ENCODE measurements around the gene BACH2. TPM values are rescaled to one million over a fixed set of nuclear protein-coding genes. Genes with fewer than 3 reads are reported as not detected.
A peak's percentile ranks its signal among the peaks of the same experiment; 100 is the strongest.

The BACH2 gene
- total RNA-seq, 1 experiment from 2014 or later = 0.06 TPM

DNA sequence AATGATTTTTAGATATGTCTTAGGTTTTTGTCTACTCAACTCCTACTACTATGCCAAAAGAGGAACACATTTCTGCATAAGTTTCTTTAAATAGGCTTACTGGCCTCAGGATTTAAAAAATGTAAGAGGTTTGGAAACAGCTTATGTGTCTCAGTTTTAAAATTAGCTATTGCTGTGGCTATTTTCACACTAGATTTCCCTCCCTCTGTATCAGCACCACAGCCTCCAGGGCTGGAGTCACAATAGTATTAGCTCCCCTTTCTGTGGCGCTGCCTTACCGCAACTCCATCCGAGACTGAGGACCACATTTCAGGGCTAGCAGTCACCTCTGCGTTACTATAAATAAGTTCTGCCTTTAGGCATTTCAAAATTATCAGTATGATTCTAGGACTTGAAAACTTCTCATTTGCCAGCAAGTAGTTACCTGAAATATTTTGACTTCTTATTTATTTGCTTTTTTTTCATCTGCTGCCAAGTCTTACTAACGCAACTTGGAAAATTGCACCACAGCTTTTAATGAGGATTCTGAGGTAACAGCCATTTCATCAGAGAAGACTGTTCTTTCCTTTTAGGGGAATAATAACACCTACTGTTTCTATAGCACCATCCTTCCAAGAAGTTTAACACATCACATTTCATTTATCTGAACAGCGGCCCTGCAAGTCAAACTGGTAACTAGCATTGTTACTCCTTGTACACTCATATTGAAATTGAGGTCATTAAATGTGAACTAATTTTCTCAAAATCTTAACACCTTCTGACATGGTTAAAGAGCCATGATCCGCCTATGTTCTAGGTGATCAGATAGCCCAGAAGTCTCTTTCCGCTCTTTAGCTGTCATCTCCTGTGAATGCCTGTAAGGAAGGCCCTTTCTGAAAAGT, 296.5 kb downstream of the BACH2 start:
- DNase-seq (ENCODE audit: low read depth) = no peak

DNA sequence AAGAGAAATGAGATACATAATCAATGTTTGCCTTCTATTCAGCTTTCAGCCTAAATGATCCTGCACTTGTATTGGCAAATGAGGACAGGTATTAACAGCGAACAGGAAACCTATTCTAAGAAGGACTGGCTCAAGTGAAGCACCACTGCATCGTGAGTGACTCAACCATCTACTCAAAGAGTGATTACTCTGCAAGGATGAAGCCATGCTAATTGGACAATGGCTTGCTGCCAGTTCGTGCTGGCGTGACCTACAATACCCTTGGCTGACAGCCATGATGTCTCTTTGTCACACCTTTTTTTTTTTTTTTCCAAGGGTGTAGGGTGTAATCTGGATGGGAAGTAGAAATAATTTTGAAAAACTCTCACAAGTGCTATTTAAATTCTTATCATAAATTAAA, 297.5 kb downstream of the BACH2 start:
- DNase-seq (ENCODE audit: low read depth) = peak; percentile 37

DNA sequence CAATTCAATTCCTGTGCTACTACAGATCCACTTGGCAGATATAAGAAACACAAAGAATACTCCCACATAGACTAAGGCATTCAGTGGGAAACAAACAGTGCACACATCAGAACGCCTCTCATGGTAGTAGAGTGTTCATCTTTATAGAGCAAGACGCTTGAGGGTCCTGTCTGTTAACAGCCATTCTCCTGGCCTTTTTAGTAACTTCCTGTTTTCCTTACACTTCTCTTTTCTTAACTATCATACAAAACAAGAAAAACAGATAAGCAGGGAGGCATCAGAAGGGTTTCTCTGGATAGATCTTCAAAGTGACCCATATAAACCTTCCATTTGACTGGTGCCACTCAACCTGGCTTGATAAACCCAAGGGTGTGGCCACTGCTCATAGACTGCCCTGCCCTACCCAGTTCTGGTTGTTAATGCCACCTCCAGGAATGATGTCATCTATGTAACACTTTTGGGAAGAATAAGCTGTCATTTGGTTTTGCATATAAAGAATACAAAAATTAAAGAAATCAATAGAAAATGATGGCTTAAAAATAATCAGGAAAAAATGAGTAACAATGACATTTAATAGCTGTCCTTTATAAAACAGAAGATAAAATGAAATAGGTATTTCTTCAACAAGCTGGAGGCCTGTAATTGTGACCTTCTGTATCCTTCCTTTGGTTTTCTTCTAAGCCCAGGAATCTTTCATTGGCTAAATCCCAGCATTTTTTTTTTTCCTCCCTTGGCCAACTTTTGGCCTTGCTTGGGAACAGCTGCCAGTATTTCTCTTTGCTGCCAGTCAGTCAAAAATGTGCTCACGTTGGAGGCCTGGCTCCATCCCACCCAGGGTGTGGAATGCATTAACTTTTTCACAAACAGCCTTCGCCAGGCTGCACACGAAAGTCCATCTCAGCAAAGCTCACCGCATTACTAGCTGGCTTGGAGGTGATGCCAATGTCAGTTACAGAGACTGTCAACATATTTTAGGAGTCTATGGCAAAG, 298.9 kb downstream of the BACH2 start:
- peak; percentile 91 for DNase-seq (ENCODE audit: low read depth)

DNA sequence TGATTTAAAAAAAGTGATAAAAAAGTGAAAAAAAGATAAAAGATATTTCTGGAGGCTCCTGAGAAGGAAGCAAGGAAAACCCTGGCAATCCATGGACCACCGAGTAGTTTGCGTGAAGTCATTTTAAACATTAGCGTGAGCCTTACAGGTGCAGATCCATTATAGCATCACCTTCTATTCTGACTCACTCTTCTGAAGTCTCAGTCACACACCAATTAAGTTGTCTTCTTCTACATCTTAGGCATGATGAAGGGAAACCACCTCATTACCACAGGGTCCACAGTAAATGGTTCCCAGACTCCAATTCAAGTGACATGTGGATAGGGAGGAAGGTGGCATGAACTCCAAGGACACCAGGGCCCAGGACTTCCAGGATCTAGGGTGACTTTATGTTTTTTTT, 303.2 kb downstream of the BACH2 start:
- DNase-seq (ENCODE audit: low read depth) = no peak

DNA sequence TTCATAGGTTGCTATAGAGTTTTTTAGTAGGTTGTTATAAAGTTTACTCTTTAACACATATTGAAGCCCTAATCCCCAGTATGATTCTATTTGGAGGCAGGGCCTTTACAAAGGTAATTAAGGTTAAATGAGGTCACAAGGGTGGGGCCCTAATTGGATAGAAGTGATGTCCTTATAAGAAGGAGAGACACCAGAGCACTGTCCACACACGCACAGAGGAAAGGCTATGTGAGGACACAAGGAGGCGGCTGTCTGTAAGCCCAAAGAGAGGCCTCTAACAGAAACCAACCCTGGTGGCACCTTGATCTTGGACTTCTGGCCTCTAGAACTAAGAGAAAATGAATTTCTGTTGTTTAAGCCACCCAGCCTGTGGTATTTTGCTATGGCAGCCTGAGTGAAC, 303.8 kb downstream of the BACH2 start:
- DNase-seq (ENCODE audit: low read depth) = no peak

DNA sequence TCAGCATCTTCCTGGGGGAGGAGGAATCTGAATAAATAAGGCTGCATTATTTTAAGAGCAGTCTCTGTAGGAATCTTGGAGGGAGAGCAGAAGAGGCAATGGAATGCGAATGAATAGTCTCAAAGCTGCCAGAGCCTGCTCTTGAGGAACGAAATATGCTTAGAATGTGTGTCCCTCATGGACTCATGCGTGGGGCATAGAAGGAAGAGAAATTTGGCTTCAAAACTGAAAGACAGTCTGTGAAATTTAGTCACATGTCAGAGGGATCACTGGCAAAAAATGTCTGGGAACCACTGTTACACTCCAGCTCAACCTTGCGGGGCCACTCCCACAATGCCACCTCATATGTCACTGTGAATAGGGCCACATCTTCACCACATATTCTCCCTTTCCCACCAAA, 306.9 kb downstream of the BACH2 start:
- DNase-seq (ENCODE audit: low read depth) = peak; percentile 53

DNA sequence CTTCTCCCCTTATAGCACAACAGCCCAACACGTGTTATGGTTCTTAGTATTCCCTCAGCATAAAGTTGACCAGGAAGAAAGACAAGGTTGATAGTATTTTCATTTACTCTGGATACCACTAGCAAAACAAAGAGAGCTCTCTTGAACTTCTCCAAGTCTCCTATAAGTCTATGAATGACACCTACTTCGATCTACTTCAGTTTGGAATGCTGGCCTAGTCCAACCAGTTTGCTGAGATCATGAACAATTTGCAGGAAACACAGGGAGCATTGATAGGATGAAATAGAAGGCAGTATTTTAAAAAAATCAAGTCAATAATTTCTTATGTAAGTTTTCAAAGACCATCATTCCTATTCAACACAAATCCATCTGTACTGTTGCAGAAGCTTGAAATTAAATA, 308.8 kb downstream of the BACH2 start:
- DNase-seq (ENCODE audit: low read depth) = no peak

DNA sequence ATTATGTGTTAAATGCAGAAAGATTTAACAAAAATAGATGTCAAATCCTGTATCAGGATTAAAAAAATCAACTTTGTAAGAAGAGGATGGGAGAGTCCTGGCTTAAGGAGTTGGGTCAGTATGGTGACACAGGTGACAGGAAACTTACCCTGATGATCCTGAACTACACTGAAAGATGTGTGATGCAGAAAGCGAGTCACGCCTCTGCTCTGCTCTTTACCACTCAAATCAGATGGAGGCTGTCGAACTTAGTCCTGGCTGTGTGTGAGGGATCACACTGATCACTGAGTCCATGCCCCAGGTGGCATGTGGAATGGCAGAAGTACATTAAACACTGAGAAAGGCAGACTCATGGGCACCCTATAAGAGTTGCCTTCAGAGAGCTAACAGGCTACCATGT, 309.5 kb downstream of the BACH2 start:
- no peak for DNase-seq (ENCODE audit: low read depth)

DNA sequence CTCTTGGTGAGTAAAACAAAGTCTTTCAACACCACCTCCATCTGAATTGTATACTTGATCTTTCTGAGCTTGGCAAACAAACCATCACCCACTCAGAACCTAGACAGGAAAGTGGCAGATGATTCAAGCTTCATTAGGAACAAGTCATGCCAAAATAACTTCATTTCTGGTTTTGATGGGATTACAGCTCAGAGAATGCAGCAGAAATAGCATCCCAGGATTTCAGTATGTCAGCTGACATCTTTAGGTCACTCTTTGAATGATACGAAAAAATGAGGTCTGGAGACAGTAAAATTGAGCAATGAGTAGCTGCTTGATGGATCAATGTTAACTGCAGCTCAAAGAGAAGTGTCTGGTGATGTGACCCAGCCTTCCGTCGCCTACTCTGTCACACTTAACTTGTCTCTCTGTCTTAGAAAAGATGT, 310.0 kb downstream of the BACH2 start:
- peak; percentile 89 for DNase-seq (ENCODE audit: low read depth)

DNA sequence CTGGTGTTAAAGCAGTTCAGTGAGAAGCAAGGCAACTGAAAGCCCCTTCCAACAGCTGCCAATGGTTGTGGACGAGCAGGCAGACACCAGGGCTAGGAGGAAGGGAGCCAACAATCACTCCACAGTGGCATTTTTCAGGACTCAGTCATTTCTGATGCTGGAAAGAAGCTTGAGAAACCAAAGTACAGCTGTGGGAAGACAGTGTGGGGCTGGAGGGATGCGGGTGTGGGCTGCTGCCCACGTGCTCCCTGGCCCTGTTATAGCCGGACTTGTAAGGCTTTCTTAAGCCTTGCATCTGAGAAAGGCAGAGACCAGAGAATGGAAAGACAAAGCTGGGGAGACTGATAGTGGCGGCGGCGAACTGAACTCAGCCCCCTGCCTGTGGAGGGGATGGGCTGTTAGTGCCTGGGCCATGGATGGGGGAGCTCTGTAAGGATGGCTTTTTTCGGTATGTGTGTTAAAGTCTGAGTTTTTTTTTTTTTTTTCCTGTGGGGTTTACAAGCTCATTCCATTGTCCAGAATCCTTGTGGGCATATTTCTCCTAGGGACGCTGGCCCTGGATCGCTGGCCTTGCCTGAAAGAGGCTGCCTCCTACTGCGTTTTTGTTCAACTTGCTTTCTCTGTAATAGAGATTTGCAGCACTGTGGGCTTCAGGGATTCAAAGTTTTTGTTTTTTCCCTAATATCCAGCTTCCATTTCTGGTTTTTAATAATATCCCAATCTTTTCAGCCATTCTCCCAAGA, 310.7 kb downstream of the BACH2 start:
- peak; percentile 95 for DNase-seq (ENCODE audit: low read depth)

DNA sequence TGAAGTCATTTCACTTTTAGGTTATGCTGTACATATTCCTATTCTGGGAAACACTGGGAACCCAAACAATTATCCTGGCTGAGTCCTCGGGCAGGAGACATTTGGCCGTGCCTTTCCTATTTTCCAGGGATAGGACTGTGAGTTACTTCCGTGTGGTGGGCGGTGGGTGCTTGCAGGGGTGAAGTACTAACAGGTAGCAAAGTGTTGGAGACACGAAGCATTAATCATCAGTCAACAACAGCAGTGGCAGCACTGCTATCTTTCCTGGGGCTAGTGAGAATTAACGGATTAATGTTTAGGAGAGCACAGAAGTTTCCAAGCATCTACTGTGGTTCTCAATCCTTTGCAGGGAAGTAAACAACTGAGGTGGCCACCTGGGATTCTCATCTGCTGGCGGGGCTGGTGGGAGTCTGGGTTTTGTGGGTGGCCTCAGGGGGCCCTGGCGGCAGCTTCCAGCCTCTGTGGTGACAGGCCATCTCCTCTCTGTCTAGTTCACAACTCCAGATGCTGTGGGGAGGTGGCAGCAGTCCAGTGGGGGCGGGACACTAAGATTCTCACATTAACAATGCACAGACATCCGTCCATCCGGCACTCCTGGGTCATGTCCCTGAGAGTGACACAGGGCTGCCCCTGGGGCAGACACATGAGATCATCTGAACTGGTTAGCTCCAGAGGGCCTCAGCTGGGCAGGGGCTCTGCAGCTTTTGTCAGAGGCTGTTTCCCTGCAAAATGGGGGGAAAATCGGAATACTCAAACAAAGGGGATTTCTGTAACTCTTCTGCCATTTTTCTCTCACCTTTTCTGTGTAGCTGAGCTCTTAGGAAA, 311.5 kb downstream of the BACH2 start:
- DNase-seq (ENCODE audit: low read depth) = peak; percentile 80

DNA sequence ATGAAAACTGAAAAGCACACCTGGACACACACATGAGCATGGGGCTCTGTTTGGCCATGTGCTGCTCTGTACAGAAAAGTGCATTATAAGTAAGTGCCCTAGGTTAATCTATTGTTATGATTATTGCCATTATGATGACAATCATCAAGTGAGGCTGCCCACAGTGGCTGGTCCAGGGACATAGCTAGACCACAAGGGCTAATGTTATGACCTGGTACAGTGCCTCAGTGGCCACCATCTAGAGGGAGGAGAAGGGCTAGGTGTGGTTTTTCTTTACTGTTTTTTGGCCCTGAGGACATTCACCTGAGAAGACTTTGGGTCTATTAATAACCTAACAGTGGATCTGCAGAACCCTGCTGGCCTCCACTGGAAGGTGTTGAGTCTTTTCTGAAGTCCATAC, 316.3 kb downstream of the BACH2 start:
- no peak for DNase-seq (ENCODE audit: low read depth)

DNA sequence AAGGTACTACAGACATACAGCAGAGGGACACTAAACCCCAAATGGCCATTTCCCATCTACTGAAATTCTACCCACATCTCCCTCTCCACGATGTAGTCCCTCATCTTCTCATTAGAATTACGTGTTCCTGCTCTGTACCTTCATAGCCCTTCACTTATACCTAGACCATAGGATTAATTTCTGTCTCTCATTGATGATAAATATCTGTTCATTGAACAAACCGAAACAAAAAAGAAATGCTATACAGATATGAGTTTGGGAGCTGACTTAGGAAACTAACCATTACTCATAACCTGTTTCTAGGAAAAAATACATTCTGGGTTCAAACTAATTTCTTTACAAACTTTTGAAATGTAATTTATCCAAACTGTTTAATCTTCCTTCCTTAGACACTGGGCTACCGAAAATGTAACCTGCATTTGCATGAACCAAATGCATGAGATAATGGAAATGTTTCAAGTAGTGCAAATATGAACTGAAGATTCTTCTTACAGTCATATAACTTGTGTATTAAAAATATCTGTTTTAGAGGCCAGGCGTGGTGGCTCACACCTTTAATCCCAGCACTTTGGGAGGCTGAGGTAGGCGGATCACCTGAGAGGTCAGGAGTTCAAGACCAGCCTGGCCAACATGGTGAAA, 317.0 kb downstream of the BACH2 start:
- DNase-seq (ENCODE audit: low read depth) = no peak

DNA sequence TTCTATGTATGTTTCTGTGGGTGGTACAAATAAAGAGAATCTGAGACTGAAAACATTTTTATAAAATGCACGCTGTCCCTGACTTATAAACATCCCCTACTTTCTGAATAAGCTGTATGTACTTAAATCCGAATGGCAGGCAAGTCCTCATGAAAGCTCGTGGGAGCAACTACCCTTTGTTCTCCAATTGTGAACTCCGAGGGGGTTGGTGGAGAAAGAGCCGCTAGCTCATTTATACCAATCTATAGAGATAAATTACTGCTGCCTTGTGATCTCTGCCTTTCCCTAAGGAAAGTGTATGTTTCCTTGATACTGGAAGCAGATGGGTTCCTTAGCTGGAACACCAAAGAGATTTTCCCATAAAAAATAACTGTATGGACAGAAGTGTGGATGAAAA, 317.9 kb downstream of the BACH2 start:
- DNase-seq (ENCODE audit: low read depth) = no peak

DNA sequence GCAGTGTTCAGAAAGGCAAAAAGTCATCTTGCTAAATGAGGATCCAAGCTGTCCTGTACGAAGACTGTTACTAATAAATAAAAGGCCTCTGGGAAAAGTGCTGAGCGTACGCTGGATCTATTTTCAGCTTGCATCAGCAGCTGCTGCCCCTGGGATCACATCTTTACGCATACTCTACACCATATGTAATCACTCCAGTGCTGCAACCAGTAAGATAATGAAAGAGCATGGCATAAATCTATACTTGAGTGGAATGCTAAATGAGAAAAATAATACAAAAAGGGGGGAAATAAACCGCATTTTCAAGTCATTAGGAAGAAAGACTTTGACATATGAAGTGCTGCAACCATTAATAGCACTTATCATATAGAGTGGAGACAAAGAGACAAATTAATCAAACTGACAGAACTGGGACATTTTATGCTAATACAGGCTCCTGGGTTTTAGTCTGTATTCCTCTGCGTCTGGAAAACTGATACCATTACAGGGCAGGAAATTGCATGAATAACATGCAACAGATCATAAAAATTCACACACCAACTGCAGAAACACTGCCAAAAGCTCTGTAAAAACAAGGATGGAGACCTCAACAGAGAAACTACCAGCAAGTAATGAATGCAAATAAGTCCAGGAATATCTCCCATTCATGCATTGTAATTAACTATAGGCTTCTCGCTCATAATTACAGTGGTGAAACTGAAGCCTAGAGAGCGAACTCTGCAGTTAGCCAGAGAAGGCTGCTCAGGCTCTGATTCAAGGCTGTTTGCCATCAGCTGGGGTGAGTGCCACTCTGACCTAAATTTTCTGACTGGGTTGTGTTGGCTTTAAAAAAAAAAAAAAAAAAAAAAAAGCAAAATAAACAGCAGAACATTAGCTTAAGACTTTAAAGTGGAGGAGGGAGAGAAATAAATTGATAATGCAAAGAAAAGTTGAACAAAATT, 318.6 kb downstream of the BACH2 start:
- DNase-seq (ENCODE audit: low read depth) = peak; percentile 47

DNA sequence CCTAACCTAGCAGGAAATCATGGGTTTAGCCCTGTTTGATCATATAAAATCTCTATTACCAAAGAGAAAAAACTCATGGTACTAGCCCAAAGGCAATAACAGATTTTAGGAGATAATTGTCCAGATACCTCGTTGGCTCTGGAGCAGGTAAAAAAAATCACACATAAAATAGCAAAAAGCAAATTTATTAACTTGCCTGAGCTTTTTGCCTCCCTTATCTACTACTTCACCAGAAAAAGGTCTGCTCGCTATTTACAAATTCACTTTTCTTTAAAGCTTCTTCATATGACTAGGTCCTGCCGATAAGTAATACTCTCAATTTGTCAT, 320.0 kb downstream of the BACH2 start:
- no peak for DNase-seq (ENCODE audit: low read depth)

DNA sequence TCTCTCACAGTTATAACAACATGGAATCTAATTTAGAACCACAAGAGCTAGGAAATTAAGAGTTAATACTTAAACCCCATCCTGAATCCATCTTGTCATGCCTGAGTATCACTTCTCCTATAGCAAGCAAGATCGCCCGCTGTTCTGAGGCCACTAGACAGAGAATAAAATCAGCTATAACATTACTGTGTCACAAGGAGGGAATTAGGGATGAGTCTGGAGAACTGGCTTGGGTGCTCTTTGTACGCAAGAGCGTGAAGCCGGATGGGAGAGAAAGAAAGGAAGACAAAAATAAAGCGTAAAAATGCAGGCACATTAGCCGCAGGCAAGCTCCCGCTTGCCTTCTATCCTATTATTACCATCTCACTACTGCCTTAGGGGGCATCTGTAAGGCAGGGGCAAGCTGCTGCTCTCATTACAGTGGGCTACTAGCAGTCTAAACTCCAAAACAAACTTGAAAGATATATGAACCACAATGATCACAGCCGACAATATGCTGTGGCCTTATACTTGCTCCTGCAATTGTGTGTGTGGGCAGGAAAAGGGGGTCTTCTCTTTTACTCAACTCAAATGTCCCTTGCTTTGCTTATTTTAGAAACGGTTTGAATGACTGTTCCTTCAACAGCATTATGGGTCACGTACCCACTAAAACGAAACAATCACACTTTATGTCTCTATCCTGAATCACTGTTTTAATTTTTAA, 320.5 kb downstream of the BACH2 start:
- DNase-seq (ENCODE audit: low read depth) = no peak

DNA sequence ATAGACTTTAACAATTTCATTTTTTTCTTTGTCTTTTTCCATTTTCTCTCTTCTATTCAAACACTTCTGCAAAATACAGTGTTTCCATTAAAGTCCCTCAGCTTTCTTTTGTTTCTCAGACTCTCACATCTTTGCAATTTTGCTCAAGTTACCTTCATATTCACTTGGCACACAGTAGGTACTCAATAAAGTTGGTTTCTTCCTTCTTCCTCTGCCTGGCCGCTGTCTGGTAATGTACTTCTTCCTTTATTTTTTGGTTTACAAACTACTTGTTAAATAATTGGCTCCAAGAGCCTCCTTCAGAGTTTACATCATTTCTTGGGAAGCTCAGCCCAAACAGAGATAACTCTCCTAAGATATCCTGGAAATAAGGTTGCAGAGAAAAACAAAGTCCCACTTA, 321.3 kb downstream of the BACH2 start:
- no peak for DNase-seq (ENCODE audit: low read depth)

DNA sequence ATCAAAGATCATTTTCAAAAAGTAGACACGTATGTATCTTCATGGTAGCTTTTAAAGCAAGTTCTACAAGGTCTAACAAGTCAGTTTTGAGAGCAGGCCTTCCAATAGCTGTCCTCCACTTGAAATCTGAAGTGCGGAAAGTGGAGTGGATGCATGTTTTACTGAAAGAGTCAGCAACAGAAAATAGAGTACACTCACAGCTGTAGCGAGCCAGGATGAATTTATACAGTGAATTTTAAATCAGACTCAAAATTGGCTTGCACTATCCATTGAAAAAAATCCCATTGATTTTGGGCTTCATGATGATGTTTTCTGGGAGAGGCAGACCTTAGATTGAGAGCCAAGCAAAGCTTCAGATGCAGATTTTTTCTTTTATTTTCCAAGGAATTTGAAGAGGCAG, 321.8 kb downstream of the BACH2 start:
- no peak for DNase-seq (ENCODE audit: low read depth)
